ENCODE results near the gene OASL. TPM values are rescaled to one million over a fixed set of nuclear protein-coding genes. Genes with fewer than 3 reads are reported as not detected.
A peak's percentile ranks its signal among the peaks of the same experiment; 100 is the strongest.

Gene OASL
- total RNA-seq, 8 experiments from 2014 or later, result 0.08 to 3.1 (median 0.23) TPM; not detected in 3

- no peak overlapping the region for H3K4me3 ChIP-seq
- in situ Hi-C loops (cut with MboI; ENCODE audit: low pct_unique_long_range_greater_than_20kb in 2 of 9, low sequenced_read_pairs in 9 of 9, unreplicated experiment in 9 of 9), result no loop called here
- no peak overlapping the region for H3K27ac ChIP-seq
- no peak for ATAC-seq (replicated peaks in 6 of 8)
- WGBS, 10 experiments, result 80 to 100% (median 93%) methylated on average over 1 to 4 of the region's 16 CpGs; no CpG with 5 or more reads in 4 of the 10 experiments
- no peaks in the 10 kb centered on the region for H3K4me1 ChIP-seq (replicated peaks in 1 of 2)
These were observed 37.1 kb downstream of the OASL start for GRCh38 chr12:121001841-121002483.

GRCh38 chr12:121001060-121001459 is 38.0 kb downstream of the OASL start:
- WGBS, 10 experiments, result 60 to 100% (median 80%) methylated on average over 1 of the region's 11 CpGs; no CpG with 5 or more reads in 7 of the 10 experiments

GRCh38 chr12:121000530-121000929 is 38.5 kb downstream of the OASL start:
- no peak for ATAC-seq (replicated peaks in 6 of 8)
- Histone ChIP-seq H3K4me3 (no peak overlapping the region), H3K4me1 (replicated peaks in 1 of 2) (no peaks in the 10 kb centered on the region), H3K27ac (no peak overlapping the region)
- 60 to 100% (median 90%) methylated on average over 2 to 4 of the region's 11 CpGs; no CpG with 5 or more reads in 5 of the 10 experiments for WGBS, 10 experiments
- in situ Hi-C loops (cut with MboI; ENCODE audit: low pct_unique_long_range_greater_than_20kb in 2 of 9, low sequenced_read_pairs in 9 of 9, unreplicated experiment in 9 of 9), result no loop called here

More at GRCh38 chr12:121001060-121001459, 38.0 kb downstream of the OASL start:
- Histone ChIP-seq H3K4me1 (replicated peaks in 1 of 2) (no peaks in the 10 kb centered on the region), H3K4me3 (no peak overlapping the region), H3K27ac (no peak overlapping the region)
- ATAC-seq (replicated peaks in 6 of 8), result no peak
- in situ Hi-C loops (cut with MboI; ENCODE audit: low pct_unique_long_range_greater_than_20kb in 2 of 9, low sequenced_read_pairs in 9 of 9, unreplicated experiment in 9 of 9), result no loop called here

- Histone ChIP-seq H3K4me3 (no peak overlapping the region), H3K27ac (no peak overlapping the region), H3K4me1 (replicated peaks in 1 of 2) (no peaks in the 10 kb centered on the region)
- 22 to 100% (median 78%) methylated on average over 1 to 5 of the region's 23 CpGs; no CpG with 5 or more reads in 3 of the 10 experiments for WGBS, 10 experiments
- peak in 4 of 8 experiments; percentile 15 to 18 (median 16) for ATAC-seq (replicated peaks in 6 of 8)
- in situ Hi-C loops (cut with MboI; ENCODE audit: low pct_unique_long_range_greater_than_20kb in 2 of 9, low sequenced_read_pairs in 9 of 9, unreplicated experiment in 9 of 9), result no loop called here
These were observed 39.6 kb downstream of the OASL start for GRCh38 chr12:120999191-121000120.

- Histone ChIP-seq H3K4me1 (replicated peaks in 1 of 2) (no peaks in the 10 kb centered on the region), H3K4me3 (no peak overlapping the region), H3K27ac (no peak overlapping the region)
- in situ Hi-C loops (cut with MboI; ENCODE audit: low pct_unique_long_range_greater_than_20kb in 2 of 9, low sequenced_read_pairs in 9 of 9, unreplicated experiment in 9 of 9), result no loop called here
- no peak for ATAC-seq (replicated peaks in 6 of 8)
- 52 to 90% (median 86%) methylated on average over 1 to 2 of the region's 3 CpGs; no CpG with 5 or more reads in 5 of the 10 experiments for WGBS, 10 experiments
These were observed 40.6 kb downstream of the OASL start for GRCh38 chr12:120998435-120998834.

GRCh38 chr12:120997448-120997847 is 41.6 kb downstream of the OASL start:
- WGBS, 10 experiments, result 41 to 93% (median 73%) methylated on average over 1 to 3 of the region's 9 CpGs; no CpG with 5 or more reads in 6 of the 10 experiments
- Histone ChIP-seq H3K27ac (no peak overlapping the region), H3K4me1 (replicated peaks in 1 of 2) (no peaks in the 10 kb centered on the region), H3K4me3 (no peak overlapping the region)
- ATAC-seq (replicated peaks in 6 of 8), result no peak
- in situ Hi-C loops (cut with MboI; ENCODE audit: low pct_unique_long_range_greater_than_20kb in 2 of 9, low sequenced_read_pairs in 9 of 9, unreplicated experiment in 9 of 9), result no loop called here

- in situ Hi-C loops (cut with MboI; ENCODE audit: low pct_unique_long_range_greater_than_20kb in 2 of 9, low sequenced_read_pairs in 9 of 9, unreplicated experiment in 9 of 9), result no loop called here
- Histone ChIP-seq H3K4me1 (replicated peaks in 1 of 2) (no peaks in the 10 kb centered on the region), H3K4me3 (no peak overlapping the region), H3K27ac (no peak overlapping the region)
- no peak for ATAC-seq (replicated peaks in 6 of 8)
- WGBS, 10 experiments, result 79 to 100% methylated on average over 4 of the region's 11 CpGs; no CpG with 5 or more reads in 8 of the 10 experiments
These were observed 42.8 kb downstream of the OASL start for GRCh38 chr12:120996133-120996746.

GRCh38 chr12:120994589-120995337 is 44.3 kb downstream of the OASL start:
- Histone ChIP-seq H3K4me1 (replicated peaks in 1 of 2) (no peaks in the 10 kb centered on the region), H3K27ac (no peak overlapping the region), H3K4me3 (no peak overlapping the region)
- ATAC-seq (replicated peaks in 6 of 8), result no peak
- in situ Hi-C loops (cut with MboI; ENCODE audit: low pct_unique_long_range_greater_than_20kb in 2 of 9, low sequenced_read_pairs in 9 of 9, unreplicated experiment in 9 of 9), result no loop called here
- WGBS, 10 experiments, result 0 to 100% (median 83%) methylated on average over 1 to 2 of the region's 2 CpGs; no CpG with 5 or more reads in 1 of the 10 experiments

GRCh38 chr12:120994059-120994458 is 45.0 kb downstream of the OASL start:
- Histone ChIP-seq H3K27ac (no peak overlapping the region), H3K4me3 (no peak overlapping the region), H3K4me1 (replicated peaks in 1 of 2) (no peaks in the 10 kb centered on the region)
- WGBS, 10 experiments, result 73 to 93% (median 80%) methylated on average over 1 to 3 of the region's 15 CpGs; no CpG with 5 or more reads in 7 of the 10 experiments
- in situ Hi-C loops (cut with MboI; ENCODE audit: low pct_unique_long_range_greater_than_20kb in 2 of 9, low sequenced_read_pairs in 9 of 9, unreplicated experiment in 9 of 9), result no loop called here
- ATAC-seq (replicated peaks in 6 of 8), result no peak

- no peaks in the 10 kb centered on the region for H3K4me1 ChIP-seq (replicated peaks in 1 of 2)
- WGBS, 10 experiments, result 43 to 100% (median 83%) methylated on average over 1 to 8 of the region's 11 CpGs; no CpG with 5 or more reads in 2 of the 10 experiments
- H3K27ac ChIP-seq, result no peak overlapping the region
- H3K4me3 ChIP-seq, result no peak overlapping the region
- in situ Hi-C loops (cut with MboI; ENCODE audit: low pct_unique_long_range_greater_than_20kb in 2 of 9, low sequenced_read_pairs in 9 of 9, unreplicated experiment in 9 of 9), result no loop called here
- no peak for ATAC-seq (replicated peaks in 6 of 8)
These were observed 45.5 kb downstream of the OASL start for GRCh38 chr12:120993496-120993895.

GRCh38 chr12:120992989-120993388 is 46.1 kb downstream of the OASL start:
- in situ Hi-C loops (cut with MboI; ENCODE audit: low pct_unique_long_range_greater_than_20kb in 2 of 9, low sequenced_read_pairs in 9 of 9, unreplicated experiment in 9 of 9), result no loop called here
- no peak for ATAC-seq (replicated peaks in 6 of 8)
- no peaks in the 10 kb centered on the region for H3K4me1 ChIP-seq (replicated peaks in 1 of 2)
- WGBS, 10 experiments, result 43 to 100% (median 100%) methylated on average over 1 of the region's 1 CpG; no CpG with 5 or more reads in 3 of the 10 experiments
- H3K27ac ChIP-seq, result no peak overlapping the region
- H3K4me3 ChIP-seq, result no peak overlapping the region

- no peak for ATAC-seq (replicated peaks in 6 of 8)
- Histone ChIP-seq H3K4me3 (no peak overlapping the region), H3K27ac (no peak overlapping the region), H3K4me1 (replicated peaks in 1 of 2) (no peaks in the 10 kb centered on the region)
- in situ Hi-C loops (cut with MboI; ENCODE audit: low pct_unique_long_range_greater_than_20kb in 2 of 9, low sequenced_read_pairs in 9 of 9, unreplicated experiment in 9 of 9), result no loop called here
These were observed 47.1 kb downstream of the OASL start for GRCh38 chr12:120991965-120992364.
